ENCODE results near the gene SLBP.

DNA sequence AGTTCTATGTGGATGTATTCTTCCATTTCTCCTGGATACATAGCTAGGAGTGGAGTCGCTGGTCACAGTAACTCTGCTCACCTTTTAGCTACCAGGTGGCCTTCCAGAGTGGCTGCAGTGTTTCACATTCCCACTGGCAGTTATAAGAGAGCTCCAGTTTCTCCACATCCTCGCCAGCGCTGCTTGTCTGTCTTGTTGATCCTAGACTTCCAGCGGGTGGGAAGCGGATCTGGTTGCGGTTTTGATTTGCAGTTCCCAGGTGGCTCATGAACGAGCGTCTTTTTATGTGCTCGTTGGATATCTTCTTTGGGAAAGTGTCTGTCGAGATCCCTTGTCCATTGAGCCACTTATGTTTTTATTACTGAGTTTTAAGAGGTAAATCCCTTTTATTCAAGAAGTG is 20.8 kb upstream of the SLBP start:
- TF ChIP-seq POLR2A (IDR thresholded peaks at IDR 0.05; ENCODE audit: control extremely low read depth in 1 of 2, low read depth in 2 of 2, low read length in 2 of 2), result no peak
- TF ChIP-seq EZH2 (IDR thresholded peaks at IDR 0.05; ENCODE audit: low read depth, low read length, severe bottlenecking), result no peak
- no peak for TF ChIP-seq RAD21 (IDR thresholded peaks at IDR 0.05 in 1 of 2, conservative IDR thresholded peaks at IDR 0.05 in 1 of 2; ENCODE audit: low read depth in 2 of 2, low read length in 2 of 2)
- TF ChIP-seq, protein P1, sequence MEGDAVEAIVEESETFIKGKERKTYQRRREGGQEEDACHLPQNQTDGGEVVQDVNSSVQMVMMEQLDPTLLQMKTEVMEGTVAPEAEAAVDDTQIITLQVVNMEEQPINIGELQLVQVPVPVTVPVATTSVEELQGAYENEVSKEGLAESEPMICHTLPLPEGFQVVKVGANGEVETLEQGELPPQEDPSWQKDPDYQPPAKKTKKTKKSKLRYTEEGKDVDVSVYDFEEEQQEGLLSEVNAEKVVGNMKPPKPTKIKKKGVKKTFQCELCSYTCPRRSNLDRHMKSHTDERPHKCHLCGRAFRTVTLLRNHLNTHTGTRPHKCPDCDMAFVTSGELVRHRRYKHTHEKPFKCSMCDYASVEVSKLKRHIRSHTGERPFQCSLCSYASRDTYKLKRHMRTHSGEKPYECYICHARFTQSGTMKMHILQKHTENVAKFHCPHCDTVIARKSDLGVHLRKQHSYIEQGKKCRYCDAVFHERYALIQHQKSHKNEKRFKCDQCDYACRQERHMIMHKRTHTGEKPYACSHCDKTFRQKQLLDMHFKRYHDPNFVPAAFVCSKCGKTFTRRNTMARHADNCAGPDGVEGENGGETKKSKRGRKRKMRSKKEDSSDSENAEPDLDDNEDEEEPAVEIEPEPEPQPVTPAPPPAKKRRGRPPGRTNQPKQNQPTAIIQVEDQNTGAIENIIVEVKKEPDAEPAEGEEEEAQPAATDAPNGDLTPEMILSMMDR (IDR thresholded peaks at IDR 0.05; ENCODE audit: control extremely low read depth in 1 of 3, insufficient read depth in 1 of 3, low read depth in 1 of 3, low read length in 3 of 3), result no peak
- no peak for TF ChIP-seq CEBPB (IDR thresholded peaks at IDR 0.05; ENCODE audit: low read depth, low read length)
- TF ChIP-seq EP300 (IDR thresholded peaks at IDR 0.05; ENCODE audit: borderline replicate concordance in 1 of 2, low read depth in 2 of 2, low read length in 2 of 2), result no peak
- TF ChIP-seq RFX5 (IDR thresholded peaks at IDR 0.05; ENCODE audit: borderline replicate concordance, low read depth, low read length), result no peak
- no peak for TF ChIP-seq POLR2AphosphoS5 (IDR thresholded peaks at IDR 0.05; ENCODE audit: low read depth, low read length)
- no peak for TF ChIP-seq HDAC2 (IDR thresholded peaks at IDR 0.05; ENCODE audit: borderline replicate concordance in 1 of 2, low read depth in 2 of 2, low read length in 2 of 2)

All from H1 (cell line).